NOMO-1 treated with dmso at 0.1 percent for 144 hours (cell line): ENCODE data around the gene ADM.
A peak's percentile ranks its signal among the peaks of the same experiment; 100 is the strongest.

Experiments used
- DNase-seq: peaks from one replicate; lab custom pipeline; 2025; ENCODE audit not compliant: unreplicated experiment; lab: John Stamatoyannopoulos, UW

Gene ADM

GRCh38 chr11:10289765-10290380 is 15.0 kb upstream of the ADM start:
- DNase-seq = no peak

DNA sequence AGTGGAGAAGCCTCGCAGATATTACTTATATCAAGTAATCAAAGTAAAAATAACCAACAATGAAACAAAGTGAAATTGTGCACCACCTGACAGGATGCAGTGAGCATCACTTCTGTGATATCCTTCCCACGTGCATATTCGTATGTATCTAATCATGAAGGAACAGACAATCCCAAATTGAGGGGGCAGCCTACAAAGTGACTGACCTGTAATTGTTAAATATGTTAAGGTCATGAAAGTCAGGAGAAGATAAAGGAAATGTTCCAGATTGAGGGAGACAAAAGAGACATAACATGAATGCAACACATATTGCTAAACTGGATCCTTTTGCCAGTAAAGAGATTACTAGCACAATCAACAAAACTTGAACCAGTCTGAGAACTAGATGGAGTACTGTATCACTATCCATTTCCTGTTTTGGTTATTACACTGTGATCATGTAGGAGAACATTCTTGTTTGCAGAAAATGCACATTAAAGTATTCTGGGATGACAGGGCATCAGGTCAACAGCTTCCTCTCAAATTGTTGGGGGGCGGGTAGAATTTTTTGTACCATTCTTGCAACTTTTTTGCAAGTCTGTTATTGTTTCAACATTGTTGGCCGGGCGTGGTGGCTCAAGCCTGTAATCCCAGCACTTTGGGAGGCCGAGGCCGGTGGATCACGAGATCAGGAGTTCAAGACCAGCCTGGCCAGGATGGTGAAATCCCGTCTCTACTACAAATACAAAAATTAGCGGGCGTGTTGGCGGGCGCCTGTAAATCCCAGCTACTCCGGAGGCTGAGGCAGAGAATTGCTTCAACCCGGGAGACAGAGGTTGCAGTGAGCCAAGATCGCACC is 12.9 kb upstream of the ADM start:
- DNase-seq = no peak

- DNase-seq = peak; percentile 13
Observed at GRCh38 chr11:10293423-10294289, 11.2 kb upstream of the ADM start, which contains the start of gene SBF2. Gene SBF2, minus strand, starts transcription at chr11:10294219. Its CDS starts 150 bp downstream, at chr11:10294069.

DNA sequence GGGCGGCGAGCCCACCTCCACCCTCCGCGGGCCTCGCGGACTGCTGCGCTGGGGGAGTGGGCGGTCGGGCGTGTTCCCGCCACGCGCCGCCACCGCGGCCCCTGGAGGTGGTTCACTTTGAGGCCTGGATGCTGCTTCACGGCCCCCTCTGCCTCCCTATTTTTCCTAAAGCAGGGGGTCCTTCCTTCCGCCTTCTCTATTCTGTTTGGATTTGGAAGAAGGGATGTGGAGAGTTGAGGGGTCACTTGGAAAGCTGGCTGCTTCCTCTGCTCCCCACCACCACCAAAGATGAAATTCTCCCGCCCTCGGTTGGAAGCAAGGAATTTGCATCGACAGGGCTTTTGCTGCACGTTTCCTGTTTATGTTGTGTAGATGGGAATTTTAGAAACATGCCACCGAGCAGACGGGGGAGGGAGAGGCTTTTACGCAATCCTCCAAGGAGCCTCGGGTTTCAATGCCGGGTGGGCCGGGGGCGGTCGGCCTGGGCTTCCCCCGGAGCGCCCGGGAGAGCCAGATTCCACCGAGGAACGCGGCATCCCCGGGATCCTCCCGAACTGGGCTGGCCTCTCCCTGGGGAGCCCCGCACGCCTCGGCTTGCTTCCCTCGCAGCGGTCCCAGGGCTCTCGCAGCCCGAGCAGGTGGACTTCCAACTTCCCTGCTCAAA is 10.5 kb upstream of the ADM start:
- no peak for DNase-seq

- peak; percentile 52 for DNase-seq
Observed at GRCh38 chr11:10295064-10295901, 9.6 kb upstream of the ADM start.

- no peak for DNase-seq
Observed at GRCh38 chr11:10298342-10298741, 6.5 kb upstream of the ADM start.

DNA sequence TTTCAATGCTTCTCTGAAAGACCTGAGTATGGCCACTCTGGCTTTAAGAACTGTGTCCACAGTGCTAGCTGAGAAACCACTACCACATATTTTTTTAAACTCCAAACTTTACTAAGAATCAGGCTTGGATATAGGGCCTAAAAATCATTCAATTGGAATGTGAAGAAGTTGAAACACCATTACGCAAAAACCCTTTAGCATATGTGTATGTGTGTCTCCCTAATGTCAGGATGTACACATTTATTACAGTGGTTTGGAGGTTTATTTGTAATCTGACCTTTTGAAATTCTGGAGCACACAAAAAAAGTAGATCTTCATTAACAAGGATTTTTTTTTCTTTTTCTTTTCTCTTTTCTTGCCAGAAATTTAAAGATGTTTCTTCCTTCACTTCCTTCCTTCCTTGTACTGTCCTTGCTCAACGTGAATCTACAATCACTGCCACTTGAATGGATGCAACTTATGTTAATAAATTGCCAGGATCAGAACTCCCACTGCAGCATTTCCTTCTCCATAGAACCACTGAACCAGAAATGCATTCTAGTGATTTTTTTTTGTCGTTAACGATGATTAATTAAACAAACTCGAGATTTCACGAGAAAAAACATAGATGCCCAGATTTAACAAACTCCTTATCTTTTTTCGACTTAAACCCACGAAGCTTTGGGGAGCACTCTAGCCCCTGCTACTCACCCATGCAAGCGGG is 3.1 kb upstream of the ADM start:
- no peak for DNase-seq

DNA sequence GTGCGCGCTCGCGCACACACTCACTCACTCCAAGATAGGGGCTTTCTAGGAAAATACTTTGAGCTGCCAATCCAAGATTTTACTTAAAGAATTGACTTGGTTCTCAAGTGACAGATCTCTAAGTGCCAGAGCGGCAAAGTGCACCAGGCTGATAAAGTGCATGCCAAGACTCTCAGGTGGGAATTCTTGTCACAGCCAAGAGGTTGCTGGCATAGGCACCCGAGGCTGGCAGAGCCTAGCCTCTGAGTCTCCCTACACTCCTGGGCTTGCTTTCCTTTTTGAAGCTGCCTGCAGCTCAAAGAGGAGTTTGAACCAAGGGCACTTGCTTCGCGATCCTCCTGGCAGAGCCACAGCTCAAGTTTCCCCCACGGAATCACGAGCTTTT is 2.5 kb upstream of the ADM start:
- DNase-seq = no peak

GRCh38 chr11:10302744-10303557 is 1.9 kb upstream of the ADM start:
- DNase-seq = peak; percentile 45

DNA sequence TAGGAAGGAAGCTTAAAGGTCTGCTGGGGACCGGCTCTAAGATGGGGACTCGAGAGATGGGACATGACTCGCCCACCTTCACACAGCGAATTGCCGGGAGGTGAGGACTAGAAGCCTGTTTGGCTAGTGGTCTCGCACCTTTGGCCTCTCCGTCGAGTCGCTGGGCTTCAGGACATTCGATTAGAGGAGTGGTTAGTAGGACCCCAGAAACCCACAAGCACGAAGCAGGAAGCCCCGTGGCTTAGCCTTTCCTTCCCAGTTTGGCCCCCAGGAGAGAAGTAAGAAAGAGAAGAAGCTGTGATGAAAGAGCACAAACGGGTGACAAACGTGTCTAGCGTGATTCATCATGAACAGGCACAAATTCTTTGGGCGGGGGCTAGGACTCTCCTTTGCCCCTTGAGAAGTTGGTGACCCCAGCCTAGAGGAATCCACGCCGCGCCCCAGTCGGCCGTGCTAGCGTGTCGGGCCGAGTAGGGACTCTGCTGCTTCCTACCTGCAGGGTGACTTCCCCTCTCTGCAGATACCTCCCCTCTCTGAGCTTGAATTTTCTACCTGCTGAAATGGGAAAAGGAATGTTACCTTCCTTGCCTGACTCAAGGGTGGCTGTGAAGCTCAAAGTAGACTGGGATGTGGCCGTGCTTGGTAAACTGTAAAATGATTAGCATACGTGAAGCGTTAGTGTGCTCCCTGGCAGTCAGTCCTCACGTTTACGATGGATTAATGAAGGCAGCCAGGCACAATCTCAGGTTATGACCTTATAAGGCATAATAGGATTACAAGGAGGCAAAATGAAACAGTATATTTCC is 1.1 kb upstream of the ADM start:
- DNase-seq = peak; percentile 55

DNA sequence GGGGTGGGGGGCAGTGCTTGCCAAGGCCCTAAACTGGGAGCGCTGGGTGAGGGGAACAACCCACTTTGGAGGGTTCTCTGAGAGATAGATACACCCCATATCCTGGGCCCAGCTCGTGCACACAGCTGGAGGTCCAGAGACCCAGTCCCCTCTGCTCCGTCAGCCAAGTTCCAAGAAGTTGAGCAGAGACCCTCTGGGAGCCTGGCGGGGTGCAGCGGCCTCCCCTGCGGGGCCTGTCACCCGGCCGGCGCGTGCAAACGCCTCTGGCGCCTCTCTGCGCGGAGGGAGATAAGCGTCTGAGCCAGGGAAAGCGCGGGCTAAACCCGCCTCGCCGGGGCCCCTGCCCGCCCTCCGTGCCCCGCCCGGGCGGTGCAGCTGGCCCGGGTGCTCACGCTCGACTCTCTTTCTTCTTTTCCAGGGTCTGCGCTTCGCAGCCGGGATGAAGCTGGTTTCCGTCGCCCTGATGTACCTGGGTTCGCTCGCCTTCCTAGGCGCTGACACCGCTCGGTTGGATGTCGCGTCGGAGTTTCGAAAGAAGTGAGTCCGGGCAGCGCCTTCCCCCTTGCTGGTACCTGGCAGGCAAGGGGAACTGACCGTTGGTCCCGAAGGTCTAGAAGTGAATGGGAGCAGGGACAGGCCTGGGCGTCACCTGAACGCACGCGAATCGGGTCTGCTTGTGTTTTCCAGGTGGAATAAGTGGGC is 540 bp downstream of the ADM start:
- peak; percentile 29 for DNase-seq

DNA sequence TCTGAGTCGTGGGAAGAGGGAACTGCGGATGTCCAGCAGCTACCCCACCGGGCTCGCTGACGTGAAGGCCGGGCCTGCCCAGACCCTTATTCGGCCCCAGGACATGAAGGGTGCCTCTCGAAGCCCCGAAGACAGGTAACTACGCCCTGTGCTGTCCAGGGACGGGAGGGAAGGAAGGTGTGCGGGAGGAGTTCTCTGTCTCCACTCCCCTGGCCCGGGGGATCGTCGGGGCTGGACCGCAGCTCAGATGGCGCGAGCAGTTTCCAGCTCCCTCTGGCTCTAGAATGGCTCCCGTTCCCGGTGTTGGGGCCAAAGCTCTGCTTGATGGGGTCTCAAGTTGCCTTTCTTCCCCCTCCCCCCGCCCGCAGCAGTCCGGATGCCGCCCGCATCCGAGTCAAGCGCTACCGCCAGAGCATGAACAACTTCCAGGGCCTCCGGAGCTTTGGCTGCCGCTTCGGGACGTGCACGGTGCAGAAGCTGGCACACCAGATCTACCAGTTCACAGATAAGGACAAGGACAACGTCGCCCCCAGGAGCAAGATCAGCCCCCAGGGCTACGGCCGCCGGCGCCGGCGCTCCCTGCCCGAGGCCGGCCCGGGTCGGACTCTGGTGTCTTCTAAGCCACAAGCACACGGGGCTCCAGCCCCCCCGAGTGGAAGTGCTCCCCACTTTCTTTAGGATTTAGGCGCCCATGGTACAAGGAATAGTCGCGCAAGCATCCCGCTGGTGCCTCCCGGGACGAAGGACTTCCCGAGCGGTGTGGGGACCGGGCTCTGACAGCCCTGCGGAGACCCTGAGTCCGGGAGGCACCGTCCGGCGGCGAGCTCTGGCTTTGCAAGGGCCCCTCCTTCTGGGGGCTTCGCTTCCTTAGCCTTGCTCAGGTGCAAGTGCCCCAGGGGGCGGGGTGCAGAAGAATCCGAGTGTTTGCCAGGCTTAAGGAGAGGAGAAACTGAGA is 1.4 kb downstream of the ADM start:
- no peak for DNase-seq

- peak; percentile 7 for DNase-seq
Observed at GRCh38 chr11:10307022-10307399, 2.1 kb downstream of the ADM start.

- peak; percentile 84 for DNase-seq
Observed at GRCh38 chr11:10307400-10308200, 2.7 kb downstream of the ADM start.

DNA sequence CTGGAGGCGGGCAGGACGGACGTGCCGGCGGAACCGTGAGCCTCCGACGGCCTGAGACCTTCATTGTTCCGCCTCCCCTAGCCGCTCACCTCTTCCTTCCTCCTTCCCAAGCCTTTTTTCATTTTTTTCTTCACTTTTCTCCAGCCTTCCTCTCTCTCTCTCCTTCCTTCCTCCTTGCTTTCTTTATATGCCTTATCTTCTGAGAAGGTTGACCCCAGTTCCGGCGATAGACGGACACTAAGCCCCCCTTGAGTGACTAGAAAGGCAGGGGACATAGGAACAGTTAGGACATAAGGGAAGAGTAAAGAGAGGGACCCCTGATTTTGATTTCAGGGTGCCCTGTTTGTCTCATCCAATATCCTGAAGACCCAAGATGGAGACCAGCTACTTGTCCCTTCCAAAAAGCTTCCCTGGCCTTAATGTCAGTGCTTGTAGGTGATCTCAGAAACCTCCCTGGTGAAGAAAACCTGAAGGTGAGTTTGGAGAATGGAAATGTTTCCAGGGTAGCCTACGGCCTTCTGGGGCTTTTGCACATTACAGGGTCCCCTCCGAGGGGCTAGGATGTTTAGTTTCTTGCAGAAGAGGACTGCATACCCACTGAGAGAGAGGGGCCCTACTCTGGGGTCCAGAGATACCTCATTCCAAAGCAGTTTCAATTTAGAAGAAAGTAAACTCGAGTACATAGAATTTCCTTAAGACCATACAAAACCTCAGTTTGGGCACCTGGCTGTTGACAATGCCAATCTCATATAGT is 3.5 kb downstream of the ADM start:
- DNase-seq = no peak
